H9 (cell line): Measurements from ENCODE around the gene ACOT6. TPM values are rescaled to one million over a fixed set of nuclear protein-coding genes. Genes with fewer than 3 reads are reported as not detected.
A peak's percentile ranks its signal among the peaks of the same experiment; 100 is the strongest.

Experiments used
- DNase-seq: peaks from one replicate; pipeline ENCODE4 v3.0.0-alpha.2; 2017
- H2AFZ ChIP-seq: one replicate; pipeline ENCODE4 v1.6.1; 2013; ENCODE audit warnings: mild to moderate bottlenecking, low read length, control low read depth, moderate library complexity
- H2AK5ac ChIP-seq: 2 replicates; pipeline ENCODE4 v1.6.1; 2013; ENCODE audit warnings: low read length, control low read depth, mixed read lengths; ENCODE audit not compliant: insufficient read length
- H2BK120ac ChIP-seq: one replicate; pipeline ENCODE4 v1.6.1; 2013; ENCODE audit warnings: low read depth, mild to moderate bottlenecking, low read length, control low read depth, inconsistent platforms; ENCODE audit not compliant: poor library complexity, severe bottlenecking
- H2BK12ac ChIP-seq: 2 replicates; pipeline ENCODE4 v1.6.1; 2013; ENCODE audit warnings: low read length, control low read depth, mixed read lengths, low read depth; ENCODE audit not compliant: insufficient read length
- H2BK15ac ChIP-seq: 2 replicates; pipeline ENCODE4 v1.6.1; 2013; ENCODE audit warnings: low read depth, low read length, control low read depth
- H2BK20ac ChIP-seq: one replicate; pipeline ENCODE4 v1.6.1; 2013; ENCODE audit warnings: low read depth, mild to moderate bottlenecking, low read length, control low read depth, inconsistent platforms; ENCODE audit not compliant: poor library complexity, severe bottlenecking
- H2BK5ac ChIP-seq: 2 replicates; pipeline ENCODE4 v1.6.1; 2013; ENCODE audit warnings: low read length, control low read depth, mixed read lengths; ENCODE audit not compliant: insufficient read length
- H3K14ac ChIP-seq: 2 replicates; pipeline ENCODE4 v1.6.1; 2013; ENCODE audit warnings: low read length, control low read depth; ENCODE audit not compliant: insufficient read depth
- H3K18ac ChIP-seq: 2 replicates; pipeline ENCODE4 v1.6.1; 2013; ENCODE audit warnings: low read depth, mild to moderate bottlenecking, mixed read lengths, low read length, control low read depth; ENCODE audit not compliant: insufficient read length
- H3K23ac ChIP-seq: 2 replicates; pipeline ENCODE4 v1.6.1; 2013; ENCODE audit warnings: low read length, control low read depth, mixed read lengths, low read depth; ENCODE audit not compliant: insufficient read length
- H3K23me2 ChIP-seq: 2 replicates; pipeline ENCODE4 v1.6.1; 2013; ENCODE audit warnings: low read depth, mild to moderate bottlenecking, mixed read lengths, low read length, control low read depth; ENCODE audit not compliant: insufficient read length, poor library complexity, severe bottlenecking
- H3K27ac ChIP-seq: 2 replicates; pipeline ENCODE4 v1.5.1; 2013; ENCODE audit warnings: low read length, control low read depth, mixed read lengths, low read depth; ENCODE audit not compliant: insufficient read length
- H3K27me3 ChIP-seq: 2 replicates; pipeline ENCODE4 v1.6.1; 2013; ENCODE audit warnings: low read length, control low read depth, inconsistent platforms; ENCODE audit not compliant: insufficient read depth
- H3K4ac ChIP-seq: 2 replicates; pipeline ENCODE4 v1.6.1; 2013; ENCODE audit warnings: low read depth, mild to moderate bottlenecking, control low read depth, inconsistent platforms, low read length, moderate library complexity
- H3K4me1 ChIP-seq: 2 replicates; pipeline ENCODE4 v1.6.1; 2013; ENCODE audit warnings: low read length, control low read depth, inconsistent platforms; ENCODE audit not compliant: insufficient read depth
- H3K4me2 ChIP-seq: 2 replicates; pipeline ENCODE4 v1.6.1; 2013; ENCODE audit warnings: low read length, control low read depth, mixed read lengths; ENCODE audit not compliant: insufficient read length, insufficient read depth
- H3K56ac ChIP-seq: 2 replicates; pipeline ENCODE4 v1.6.1; 2013; ENCODE audit warnings: low read depth, mild to moderate bottlenecking, mixed read lengths, low read length, control low read depth; ENCODE audit not compliant: insufficient read length
- H3K79me1 ChIP-seq: 2 replicates; pipeline ENCODE4 v1.6.1; 2013; ENCODE audit warnings: low read depth, mild to moderate bottlenecking, moderate library complexity, low read length, control low read depth, inconsistent platforms; ENCODE audit not compliant: insufficient read depth, poor library complexity, severe bottlenecking
- H3K79me2 ChIP-seq: 2 replicates; pipeline ENCODE4 v1.6.1; 2013; ENCODE audit warnings: low read length, control low read depth, inconsistent platforms; ENCODE audit not compliant: insufficient read depth
- H3K9ac ChIP-seq: 2 replicates; pipeline ENCODE4 v1.6.1; 2013; ENCODE audit warnings: low read length, control low read depth, mixed read lengths; ENCODE audit not compliant: insufficient read length; ENCODE audit errors: extremely low read depth
- H3K9me3 ChIP-seq: one replicate; pipeline ENCODE4 v1.6.1; 2013; ENCODE audit warnings: low read depth, low read length, inconsistent platforms; ENCODE audit not compliant: control insufficient read depth
- H3T11ph ChIP-seq: one replicate; pipeline ENCODE4 v1.6.1; 2013; ENCODE audit warnings: mild to moderate bottlenecking, low read length, control low read depth, inconsistent platforms
- H4K20me1 ChIP-seq: one replicate; pipeline ENCODE4 v1.6.1; 2013; ENCODE audit not compliant: control insufficient read depth, insufficient read length, insufficient read depth
- H4K5ac ChIP-seq: 2 replicates; pipeline ENCODE4 v1.6.1; 2013; ENCODE audit warnings: low read depth, mild to moderate bottlenecking, mixed read lengths, low read length, control low read depth; ENCODE audit not compliant: insufficient read length
- H4K8ac ChIP-seq: replicated peaks from 2 replicates; pipeline ENCODE4 v1.6.1; 2013; ENCODE audit warnings: low read length, control low read depth, mixed read lengths, low read depth; ENCODE audit not compliant: insufficient read length
- H4K91ac ChIP-seq: 2 replicates; pipeline ENCODE4 v1.6.1; 2013; ENCODE audit warnings: low read depth, mild to moderate bottlenecking, moderate library complexity, mixed read lengths, low read length, control low read depth; ENCODE audit not compliant: insufficient read length
- H3K27ac Mint-ChIP-seq, 3 experiments: 2 replicates in 2 of 3; 3 replicates in 1 of 3; pipeline ENCODE4 v1.8.0; 2020 to 2021; ENCODE audit warnings: mixed read lengths in 3 of 3, mild to moderate bottlenecking in 1 of 3, moderate library complexity in 1 of 3
- H3K27me3 Mint-ChIP-seq: 2 replicates; pipeline ENCODE4 v1.8.0; 2021; ENCODE audit warnings: low read depth, mild to moderate bottlenecking, moderate library complexity, mixed read lengths
- H3K36me3 Mint-ChIP-seq, 3 experiments: 2 replicates in 2 of 3; 3 replicates in 1 of 3; pipeline ENCODE4 v1.8.0; 2020 to 2021; ENCODE audit warnings: low read depth in 3 of 3, mixed read lengths in 3 of 3; ENCODE audit not compliant: insufficient read depth in 1 of 3
- H3K4me1 Mint-ChIP-seq, 2 experiments: 2 replicates each; pipeline ENCODE4 v1.8.0; 2020; ENCODE audit warnings: mixed read lengths in 2 of 2
- H3K4me3 Mint-ChIP-seq, 2 experiments: 2 replicates in 1 of 2; 3 replicates in 1 of 2; pipeline ENCODE4 v1.8.0; 2020 to 2021; ENCODE audit warnings: mild to moderate bottlenecking in 2 of 2, mixed read lengths in 2 of 2, moderate library complexity in 1 of 2
- H3K9me3 Mint-ChIP-seq, 2 experiments: 2 replicates in 1 of 2; 3 replicates in 1 of 2; pipeline ENCODE4 v1.8.0; 2020; ENCODE audit warnings: mild to moderate bottlenecking in 2 of 2, mixed read lengths in 2 of 2, moderate library complexity in 1 of 2
- WGBS: extraction: QIAGEN DNeasy Blood & Tissue Kit; methylation state at CpG from one replicate; pipeline ENCODE4 v1.1.7; 2013; ENCODE audit warnings: missing lambda C conversion rate, low lambda C conversion rate, mixed read lengths; ENCODE audit not compliant: insufficient read length; ENCODE audit errors: extremely low coverage; 5-methylcytosine and 5-hydroxymethylcytosine counted together
- total RNA-seq: library from RNA; stranded (reverse); gene quantifications from 2 replicates; pipeline ENCODE4 v1.2.1, GENCODE V29; 2021
- TF ChIP-seq, protein P1 (sequence below): fragments of 200-600 bp; sonication (generic); conservative IDR thresholded peaks from 3 replicates; pipeline ENCODE4 v1.8.0; 2021; ENCODE audit warnings: antibody characterized with exemption, mild to moderate bottlenecking

ACOT6 gene
- total RNA-seq, 1 experiment from 2014 or later, result not detected

DNA sequence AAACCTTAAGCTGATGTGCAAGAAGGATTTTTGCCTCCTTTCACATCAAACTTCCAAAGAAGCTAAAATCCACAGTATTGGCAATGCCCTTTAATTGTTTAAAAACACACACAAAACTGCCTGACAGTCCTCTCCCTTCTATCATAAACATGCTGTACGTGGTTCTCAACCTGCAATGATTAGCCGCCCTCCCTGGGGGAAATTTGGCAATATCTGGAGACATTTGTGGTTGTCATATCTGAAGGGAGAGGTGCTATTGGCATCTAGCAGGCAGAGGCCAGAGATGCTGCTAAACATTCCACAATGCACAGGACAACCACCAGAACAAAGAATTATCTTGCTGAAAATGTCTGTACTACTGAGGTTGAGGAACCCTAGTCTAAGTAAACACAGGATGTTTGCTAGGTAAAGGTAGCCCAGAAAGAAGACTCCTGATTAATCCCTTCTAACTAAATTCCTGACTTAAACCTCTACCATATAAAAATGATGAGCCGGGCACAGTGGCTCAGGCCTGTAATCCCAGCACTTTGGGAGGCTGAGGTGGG, 1.2 kb downstream of the ACOT6 start:
- no CpG with 5 or more reads among the region's 3 CpGs for WGBS
- no peak overlapping the region for H2BK15ac ChIP-seq
- peaks cover 6% of the 10 kb centered on the region; the same call in 1 of the 2 replicates for H3K27me3 ChIP-seq
- peaks cover 40% of the 10 kb centered on the region for H3K27me3 Mint-ChIP-seq
- no peaks in the 10 kb centered on the region for H3K79me1 ChIP-seq
- H3K56ac ChIP-seq, result no peak overlapping the region
- H2AK5ac ChIP-seq, result no peak overlapping the region
- H4K91ac ChIP-seq, result no peak overlapping the region
- no peaks in the 10 kb centered on the region for H3K9me3 ChIP-seq
- H3K18ac ChIP-seq, result no peak overlapping the region
- no peaks in the 10 kb centered on the region for H3K79me2 ChIP-seq
- H3K23ac ChIP-seq, result no peak overlapping the region
- no peak overlapping the region for H3K14ac ChIP-seq
- H2BK12ac ChIP-seq, result no peak overlapping the region
- H3T11ph ChIP-seq, result no peak overlapping the region
- no peak overlapping the region for H3K27ac Mint-ChIP-seq
- H3K27ac ChIP-seq, result no peak overlapping the region
- H3K9ac ChIP-seq, result no peak overlapping the region
- no peak overlapping the region for H2BK120ac ChIP-seq
- H3K4me1 ChIP-seq, result no peaks in the 10 kb centered on the region
- TF ChIP-seq, protein P1, sequence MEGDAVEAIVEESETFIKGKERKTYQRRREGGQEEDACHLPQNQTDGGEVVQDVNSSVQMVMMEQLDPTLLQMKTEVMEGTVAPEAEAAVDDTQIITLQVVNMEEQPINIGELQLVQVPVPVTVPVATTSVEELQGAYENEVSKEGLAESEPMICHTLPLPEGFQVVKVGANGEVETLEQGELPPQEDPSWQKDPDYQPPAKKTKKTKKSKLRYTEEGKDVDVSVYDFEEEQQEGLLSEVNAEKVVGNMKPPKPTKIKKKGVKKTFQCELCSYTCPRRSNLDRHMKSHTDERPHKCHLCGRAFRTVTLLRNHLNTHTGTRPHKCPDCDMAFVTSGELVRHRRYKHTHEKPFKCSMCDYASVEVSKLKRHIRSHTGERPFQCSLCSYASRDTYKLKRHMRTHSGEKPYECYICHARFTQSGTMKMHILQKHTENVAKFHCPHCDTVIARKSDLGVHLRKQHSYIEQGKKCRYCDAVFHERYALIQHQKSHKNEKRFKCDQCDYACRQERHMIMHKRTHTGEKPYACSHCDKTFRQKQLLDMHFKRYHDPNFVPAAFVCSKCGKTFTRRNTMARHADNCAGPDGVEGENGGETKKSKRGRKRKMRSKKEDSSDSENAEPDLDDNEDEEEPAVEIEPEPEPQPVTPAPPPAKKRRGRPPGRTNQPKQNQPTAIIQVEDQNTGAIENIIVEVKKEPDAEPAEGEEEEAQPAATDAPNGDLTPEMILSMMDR, result no peak
- peak overlapping the region; percentile 76 to 91 for H3K4me3 Mint-ChIP-seq
- H3K23me2 ChIP-seq, result peaks cover 4% of the 10 kb centered on the region
- H3K9me3 Mint-ChIP-seq, result no peaks in the 10 kb centered on the region; a peak in 1 of 5 replicates
- no peak overlapping the region for H4K8ac ChIP-seq
- no peaks in the 10 kb centered on the region for H4K20me1 ChIP-seq
- H3K4me1 Mint-ChIP-seq, result peaks cover 8 to 12% of the 10 kb centered on the region in 2 experiments
- H4K5ac ChIP-seq, result peak overlapping the region; percentile 70
- DNase-seq, result no peak
- no peak overlapping the region for H2AFZ ChIP-seq
- H3K36me3 Mint-ChIP-seq, result peaks cover 0 to 3% (median 0%) of the 10 kb centered on the region in 3 experiments; a peak in 2 of 7 replicates
- no peak overlapping the region for H3K4ac ChIP-seq
- H2BK5ac ChIP-seq, result no peak overlapping the region
- no peak overlapping the region for H2BK20ac ChIP-seq
- peak overlapping the region; percentile 61 for H3K4me2 ChIP-seq
